ENCODE measurements around the gene WFDC1.

- TF ChIP-seq CTCF (conservative IDR thresholded peaks at IDR 0.05; ENCODE audit: low read length) (no peak), EZH2phosphoT487 (IDR thresholded peaks at IDR 0.05; ENCODE audit: borderline replicate concordance, low read depth, low read length) (no peak)
Measured at GRCh38 chr16:84270071-84270470, 24.6 kb upstream of the WFDC1 start.

Data from OCI-LY7 (cell line).